ENCODE data around the gene GALNT18. TPM values are rescaled to one million over a fixed set of nuclear protein-coding genes. Genes with fewer than 3 reads are reported as not detected.

The GALNT18 gene
- total RNA-seq, 6 experiments from 2014 or later, result 3.7 to 11.4 (median 7.8) TPM

- Histone ChIP-seq H3K36me3 (no peaks in the 10 kb centered on the region), H3K27ac (no peak overlapping the region), H3K4me1 (no peaks in the 10 kb centered on the region), H3K4me3 (no peak overlapping the region), H3K9me3 (no peaks in the 10 kb centered on the region), H3K27me3 (no peaks in the 10 kb centered on the region)
- intact Hi-C loops (cut with DNase I), result no loop called here
- 6% methylated on average over 2 of the region's 2 CpGs for WGBS (ENCODE audit: insufficient coverage, low coverage, low lambda C conversion rate, missing lambda C conversion rate)
- ATAC-seq (peak in 2 of 4 donors; percentile 18 to 39), DNase-seq (no peak)
- TF ChIP-seq CTCF (IDR thresholded peaks at IDR 0.05) (no peak), POLR2A (IDR thresholded peaks at IDR 0.05) (no peak)
These were observed 371.3 kb downstream of the GALNT18 start for GRCh38 chr11:11250470-11250869.

GRCh38 chr11:11247576-11247975 lies 374.2 kb downstream of the GALNT18 start:
- no peaks in the 10 kb centered on the region for H3K27me3 ChIP-seq
- H3K9me3 ChIP-seq, result no peaks in the 10 kb centered on the region
- no peak for TF ChIP-seq CTCF (IDR thresholded peaks at IDR 0.05)
- no peak for TF ChIP-seq POLR2A (IDR thresholded peaks at IDR 0.05)
- no peaks in the 10 kb centered on the region for H3K36me3 ChIP-seq
- ATAC-seq, result no peak
- 69% methylated on average over 2 of the region's 2 CpGs for WGBS (ENCODE audit: insufficient coverage, low coverage, low lambda C conversion rate, missing lambda C conversion rate)
- no peak for DNase-seq
- intact Hi-C loops (cut with DNase I), result no loop called here
- no peak overlapping the region for H3K27ac ChIP-seq
- no peak overlapping the region for H3K4me3 ChIP-seq
- no peaks in the 10 kb centered on the region for H3K4me1 ChIP-seq

- Histone ChIP-seq H3K27ac (no peak overlapping the region), H3K4me3 (no peak overlapping the region), H3K4me1 (no peaks in the 10 kb centered on the region), H3K9me3 (no peaks in the 10 kb centered on the region), H3K36me3 (no peaks in the 10 kb centered on the region), H3K27me3 (no peaks in the 10 kb centered on the region)
- 52% methylated on average over 3 of the region's 6 CpGs for WGBS (ENCODE audit: insufficient coverage, low coverage, low lambda C conversion rate, missing lambda C conversion rate)
- intact Hi-C loops (cut with DNase I), result no loop called here
- DNase-seq (no peak), ATAC-seq (no peak)
- TF ChIP-seq CTCF (IDR thresholded peaks at IDR 0.05), result no peak
- TF ChIP-seq POLR2A (IDR thresholded peaks at IDR 0.05), result no peak
These were observed 374.7 kb downstream of the GALNT18 start for GRCh38 chr11:11247086-11247485.

GRCh38 chr11:11246166-11246565 lies 375.6 kb downstream of the GALNT18 start:
- H3K9me3 ChIP-seq, result no peaks in the 10 kb centered on the region
- no peak for ATAC-seq
- no peak for DNase-seq

More at GRCh38 chr11:11246166-11246565, 375.6 kb downstream of the GALNT18 start:
- H3K27me3 ChIP-seq, result no peaks in the 10 kb centered on the region
- WGBS (ENCODE audit: insufficient coverage, low coverage, low lambda C conversion rate, missing lambda C conversion rate), result 77% methylated on average over 1 of the region's 1 CpG
- no peaks in the 10 kb centered on the region for H3K36me3 ChIP-seq
- TF ChIP-seq CTCF (IDR thresholded peaks at IDR 0.05), result no peak
- no peak for TF ChIP-seq POLR2A (IDR thresholded peaks at IDR 0.05)
- H3K27ac ChIP-seq, result no peak overlapping the region
- H3K4me3 ChIP-seq, result no peak overlapping the region
- no peaks in the 10 kb centered on the region for H3K4me1 ChIP-seq
- intact Hi-C loops (cut with DNase I), result no loop called here

All from right lobe of liver (tissue), 6 donors.